Body of pancreas (tissue), 4 donors: ENCODE data around the gene RSPH4A. TPM values are rescaled to one million over a fixed set of nuclear protein-coding genes. Genes with fewer than 3 reads are reported as not detected.

Experiments
- ATAC-seq: fragments of 150-250 bp; one replicate; pipeline ENCODE4 v1.9.1; 2016
- DNase-seq, 4 donors: peaks; one replicate each; pipeline ENCODE4 v3.0.0-alpha.2; 2019
- H3K27ac ChIP-seq, 4 donors: fragments of 200-600 bp; sonication (generic); 1 replicate in 3 of 4; 2 replicates in 1 of 4; pipeline versions ENCODE4 v1.5.1 to v1.6.1; 2016 to 2019; ENCODE audit warnings: mild to moderate bottlenecking in 1 of 4, mixed read lengths in 1 of 4, moderate library complexity in 1 of 4
- H3K27me3 ChIP-seq, 2 donors: fragments of 200-600 bp; sonication (generic); one replicate each; pipeline ENCODE4 v1.6.0; 2016; ENCODE audit warnings: mild to moderate bottlenecking in 1 of 2
- H3K36me3 ChIP-seq, 2 donors: fragments of 200-600 bp; sonication (generic); replicated peaks in 1 of 2; 2 replicates each; pipeline ENCODE4 v1.5.1; 2016; ENCODE audit warnings: low read depth in 2 of 2; ENCODE audit not compliant: insufficient read depth in 1 of 2
- H3K4me1 ChIP-seq: fragments of 200-600 bp; sonication (generic); one replicate; pipeline ENCODE4 v1.6.0; 2016
- H3K4me3 ChIP-seq, 2 donors: fragments of 200-600 bp; sonication (generic); 1 replicate in 1 of 2; 2 replicates in 1 of 2; pipeline ENCODE4 v1.5.1; 2016 to 2019
- H3K9me3 ChIP-seq, 3 donors: fragments of 200-600 bp; sonication (generic); 1 replicate in 2 of 3; 2 replicates in 1 of 3; pipeline ENCODE4 v1.5.1; 2016
- CTCF ChIP-seq, 7 experiments: fragments of 450-650 bp in 4 of 7; fragments of 200-600 bp in 3 of 7; sonication (generic) in 3 of 7; IDR thresholded peaks; one replicate each; pipeline ENCODE4 v1.5.1; 2016 to 2019; ENCODE audit warnings: antibody characterized with exemption in 7 of 7
- POLR2A ChIP-seq, 3 donors: fragments of 450-650 bp; IDR thresholded peaks; one replicate each; pipeline ENCODE4 v1.6.1; 2016; ENCODE audit warnings: antibody characterized with exemption in 3 of 3, mild to moderate bottlenecking in 2 of 3
- WGBS, 2 donors: methylation state at CpG; one replicate each; pipeline ENCODE4 v1.1.5; 2017; 5-methylcytosine and 5-hydroxymethylcytosine counted together
- intact Hi-C: fragments of 100-400 bp; cut with DNase I; formaldehyde crosslinking; loops from one replicate; pipeline ENCODE4 v1.15.1; 2023
- total RNA-seq, 2 donors: library from RNA; depleted of rRNA; stranded (reverse); fragments of >200 nt; gene quantifications; one replicate each; pipeline ENCODE4 v1.1.0, GENCODE V29; 2016

The RSPH4A gene
- total RNA-seq, 2 donors from 2014 or later, result 2.6 TPM; not detected in 1

- Histone ChIP-seq H3K36me3 (no peaks in the 10 kb centered on the region), H3K4me3 (no peak overlapping the region), H3K27ac (peak overlapping the region in 2 of 4 donors; percentile 40 to 71), H3K9me3 (no peaks in the 10 kb centered on the region), H3K27me3 (no peaks in the 10 kb centered on the region), H3K4me1 (peaks cover 32% of the 10 kb centered on the region)
- intact Hi-C loops, result no loop called here
- no peak for TF ChIP-seq CTCF (IDR thresholded peaks at IDR 0.05)
- TF ChIP-seq POLR2A (IDR thresholded peaks at IDR 0.05), result no peak
- WGBS, 2 donors, result 8 to 19% methylated on average over 5 of the region's 5 CpGs
- peak; percentile 92 for ATAC-seq
- peak; percentile 67 to 84 (median 82) for DNase-seq
Measured at GRCh38 chr6:116631379-116631990, 15.2 kb downstream of the RSPH4A start.

GRCh38 chr6:116633685-116634084, 17.4 kb downstream of the RSPH4A start:
- H3K9me3 ChIP-seq, result no peaks in the 10 kb centered on the region
- no peak for TF ChIP-seq POLR2A (IDR thresholded peaks at IDR 0.05)
- peak; percentile 11 to 46 (median 40) for TF ChIP-seq CTCF (IDR thresholded peaks at IDR 0.05)
- DNase-seq, result peak; percentile 30 to 40 (median 34)
- intact Hi-C loops, result no loop called here
- ATAC-seq, result peak; percentile 54
- 36 to 50% methylated on average over 2 of the region's 2 CpGs for WGBS, 2 donors
- H3K36me3 ChIP-seq, result no peaks in the 10 kb centered on the region
- no peak overlapping the region for H3K4me3 ChIP-seq
- H3K4me1 ChIP-seq, result peaks cover 32% of the 10 kb centered on the region
- H3K27me3 ChIP-seq, result no peaks in the 10 kb centered on the region
- H3K27ac ChIP-seq, result no peak overlapping the region

- H3K27ac ChIP-seq, result no peak overlapping the region
- intact Hi-C loops, result no loop called here
- H3K4me1 ChIP-seq, result no peaks in the 10 kb centered on the region
- no peak for DNase-seq
- H3K27me3 ChIP-seq, result no peaks in the 10 kb centered on the region
- no peak for TF ChIP-seq POLR2A (IDR thresholded peaks at IDR 0.05)
- TF ChIP-seq CTCF (IDR thresholded peaks at IDR 0.05), result no peak
- 30 to 47% methylated on average over 5 of the region's 5 CpGs for WGBS, 2 donors
- ATAC-seq, result no peak
- no peak overlapping the region for H3K4me3 ChIP-seq
- peaks cover 0 to 11% of the 10 kb centered on the region in 2 donors for H3K36me3 ChIP-seq
- H3K9me3 ChIP-seq, result no peaks in the 10 kb centered on the region
Measured at GRCh38 chr6:116648156-116648555, 31.9 kb downstream of the RSPH4A start.

- Histone ChIP-seq H3K36me3 (peaks cover 0 to 11% of the 10 kb centered on the region in 2 donors), H3K27me3 (no peaks in the 10 kb centered on the region), H3K27ac (no peak overlapping the region), H3K9me3 (no peaks in the 10 kb centered on the region), H3K4me1 (no peaks in the 10 kb centered on the region), H3K4me3 (no peak overlapping the region)
- no peak for TF ChIP-seq POLR2A (IDR thresholded peaks at IDR 0.05)
- no peak for TF ChIP-seq CTCF (IDR thresholded peaks at IDR 0.05)
- ATAC-seq, result no peak
- intact Hi-C loops, result no loop called here
- 87 to 90% methylated on average over 3 of the region's 3 CpGs for WGBS, 2 donors
- no peak for DNase-seq
Measured at GRCh38 chr6:116649129-116649528, 32.9 kb downstream of the RSPH4A start.

GRCh38 chr6:116651916-116652315, 35.6 kb downstream of the RSPH4A start:
- Histone ChIP-seq H3K9me3 (no peaks in the 10 kb centered on the region), H3K27ac (no peak overlapping the region), H3K27me3 (no peaks in the 10 kb centered on the region), H3K36me3 (peaks cover 0 to 11% of the 10 kb centered on the region in 2 donors), H3K4me3 (no peak overlapping the region), H3K4me1 (no peaks in the 10 kb centered on the region)
- no peak for TF ChIP-seq POLR2A (IDR thresholded peaks at IDR 0.05)
- TF ChIP-seq CTCF (IDR thresholded peaks at IDR 0.05), result no peak
- 78 to 87% methylated on average over 4 of the region's 4 CpGs for WGBS, 2 donors
- DNase-seq (no peak), ATAC-seq (no peak)
- intact Hi-C loops, result no loop called here
